ENCODE data around the gene MAP4K4. TPM values are rescaled to one million over a fixed set of nuclear protein-coding genes. Genes with fewer than 3 reads are reported as not detected.
A peak's percentile ranks its signal among the peaks of the same experiment; 100 is the strongest.

The MAP4K4 gene
- total RNA-seq, 2 experiments from 2014 or later, result 42.1 to 43.4 TPM

DNA sequence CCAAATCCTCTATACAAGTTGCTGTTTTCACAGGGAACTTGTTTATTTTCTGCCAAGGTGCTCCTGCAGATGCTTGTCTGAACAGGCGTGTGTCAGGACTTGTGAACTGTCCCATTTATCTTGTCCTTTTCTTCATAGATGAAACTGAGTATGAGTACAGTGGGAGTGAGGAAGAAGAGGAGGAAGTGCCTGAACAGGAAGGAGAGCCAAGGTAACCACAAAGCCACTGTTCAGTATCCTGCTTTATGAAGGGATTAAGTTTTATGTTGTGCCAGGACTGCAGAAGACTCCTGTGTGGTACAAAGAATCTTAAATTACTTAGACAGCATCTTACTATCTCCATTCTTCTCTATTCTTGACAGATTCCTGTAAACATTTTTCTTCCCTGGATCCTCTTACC lies 145.0 kb downstream of the MAP4K4 start:
- intact Hi-C loops (cut with micrococcal nuclease), result no loop called here
- CTCF ChIA-PET, result no interaction called here
- peaks cover 28% of the 10 kb centered on the region for H3K36me3 Mint-ChIP-seq
- H3K27me3 Mint-ChIP-seq, result no peaks in the 10 kb centered on the region
- POLR2A ChIA-PET, result no interaction called here
- H3K4me1 Mint-ChIP-seq (ENCODE audit: low read depth), result peaks cover 19% of the 10 kb centered on the region
- H3K27ac Mint-ChIP-seq, result no peak overlapping the region
- no peak for DNase-seq
- no peaks in the 10 kb centered on the region for H3K9me3 Mint-ChIP-seq
- no peak overlapping the region for H3K4me3 Mint-ChIP-seq

DNA sequence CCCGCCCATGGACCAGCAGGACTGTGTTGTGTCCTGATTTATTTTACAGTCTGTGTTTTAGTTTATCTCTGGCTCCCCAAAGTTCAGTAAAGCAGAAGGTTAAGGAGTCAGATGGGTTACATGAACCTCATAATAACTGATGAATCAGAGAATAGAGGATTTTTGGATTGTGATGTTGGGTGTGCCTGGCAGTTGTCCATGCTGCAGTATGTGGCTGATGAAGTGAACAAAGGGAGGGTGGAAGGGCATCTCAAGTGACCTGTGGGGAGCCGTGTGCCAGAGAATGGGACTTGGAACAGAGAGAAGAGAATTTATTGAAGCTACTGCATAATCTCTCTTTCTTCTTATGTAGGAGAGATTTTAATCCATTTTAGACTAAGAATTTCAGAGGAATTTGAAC lies 145.5 kb downstream of the MAP4K4 start:
- no peaks in the 10 kb centered on the region for H3K27me3 Mint-ChIP-seq
- DNase-seq, result no peak
- no peak overlapping the region for H3K4me3 Mint-ChIP-seq
- no peak overlapping the region for H3K27ac Mint-ChIP-seq
- H3K9me3 Mint-ChIP-seq, result no peaks in the 10 kb centered on the region
- CTCF ChIA-PET, result no interaction called here
- H3K36me3 Mint-ChIP-seq, result peaks cover 28% of the 10 kb centered on the region
- intact Hi-C loops (cut with micrococcal nuclease), result no loop called here
- POLR2A ChIA-PET, result no interaction called here
- H3K4me1 Mint-ChIP-seq (ENCODE audit: low read depth), result peaks cover 19% of the 10 kb centered on the region

DNA sequence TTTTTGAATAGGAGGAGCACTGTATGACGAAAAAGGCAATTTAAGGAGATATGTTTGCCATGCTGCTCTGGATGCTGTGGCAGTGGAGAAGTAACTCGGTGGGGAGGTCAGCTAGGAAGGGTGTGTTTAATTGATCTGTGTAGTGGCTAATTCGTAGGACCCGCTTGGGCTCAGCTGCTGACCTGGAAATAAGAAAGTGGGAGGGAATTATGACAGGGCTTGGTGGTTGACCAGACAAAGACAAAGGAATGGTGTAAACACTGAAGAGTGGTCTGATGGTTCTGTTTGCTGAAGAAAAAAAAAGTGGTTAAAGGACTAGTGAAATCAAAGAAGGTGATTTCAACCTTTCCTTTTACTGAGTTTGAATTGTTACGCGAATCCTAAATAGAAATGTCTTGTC lies 146.0 kb downstream of the MAP4K4 start:
- DNase-seq, result no peak
- Mint-ChIP-seq H3K36me3 (peaks cover 24% of the 10 kb centered on the region), H3K4me1 (ENCODE audit: low read depth) (peaks cover 19% of the 10 kb centered on the region), H3K9me3 (no peaks in the 10 kb centered on the region), H3K4me3 (no peak overlapping the region), H3K27me3 (no peaks in the 10 kb centered on the region), H3K27ac (no peak overlapping the region)
- CTCF ChIA-PET, result interaction anchor here (1.2 kb wide), 1 partner anchor 501 kb away, joined by 3 read pairs; no protein-coding TSS in a partner anchor
- POLR2A ChIA-PET, result no interaction called here
- intact Hi-C loops (cut with micrococcal nuclease), result no loop called here

DNA sequence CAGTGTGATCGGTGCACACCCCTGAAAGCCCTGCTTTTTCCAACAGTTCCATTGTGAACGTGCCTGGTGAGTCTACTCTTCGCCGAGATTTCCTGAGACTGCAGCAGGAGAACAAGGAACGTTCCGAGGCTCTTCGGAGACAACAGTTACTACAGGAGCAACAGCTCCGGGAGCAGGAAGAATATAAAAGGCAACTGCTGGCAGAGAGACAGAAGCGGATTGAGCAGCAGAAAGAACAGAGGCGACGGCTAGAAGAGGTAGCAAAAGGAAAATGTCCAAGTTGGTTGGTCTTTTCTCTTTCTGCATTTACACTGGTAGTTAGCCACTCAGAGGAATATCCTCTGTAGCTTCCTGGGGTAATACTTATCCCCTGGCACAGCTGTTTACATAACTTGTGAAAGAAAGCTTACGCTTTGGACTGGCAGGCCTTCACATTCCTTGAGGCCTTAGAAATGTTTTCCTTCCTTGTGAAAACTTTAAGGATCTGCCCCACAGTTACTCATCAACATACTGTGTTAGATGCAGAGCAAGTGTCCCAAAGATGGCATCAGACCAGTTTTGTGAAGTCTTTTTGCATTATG lies 146.6 kb downstream of the MAP4K4 start:
- intact Hi-C loops (cut with micrococcal nuclease), result no loop called here
- Mint-ChIP-seq H3K36me3 (peaks cover 19% of the 10 kb centered on the region), H3K27me3 (no peaks in the 10 kb centered on the region), H3K4me3 (no peak overlapping the region), H3K4me1 (ENCODE audit: low read depth) (peaks cover 19% of the 10 kb centered on the region), H3K9me3 (no peaks in the 10 kb centered on the region), H3K27ac (no peak overlapping the region)
- no peak for DNase-seq
- CTCF ChIA-PET, result interaction anchor here (1.2 kb wide), 1 partner anchor 502 kb away, joined by 3 read pairs; no protein-coding TSS in a partner anchor
- POLR2A ChIA-PET, result no interaction called here

DNA sequence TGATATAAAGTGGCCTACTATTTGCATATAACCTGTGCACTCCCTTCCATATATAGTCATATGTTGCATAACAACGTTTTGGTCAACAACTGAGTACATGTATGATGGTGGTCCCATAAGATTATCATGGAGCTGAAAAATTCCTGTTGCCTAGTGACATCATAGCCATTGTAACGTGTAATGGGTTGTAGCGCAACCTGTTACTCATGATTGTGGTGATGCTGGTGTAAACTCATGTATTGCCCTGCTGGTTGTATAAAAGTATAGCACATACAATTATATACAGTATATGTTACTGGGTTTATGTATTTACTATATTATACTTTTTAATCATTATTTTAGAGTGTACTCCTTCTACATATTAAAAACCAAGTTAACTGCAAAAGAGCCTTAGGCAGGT lies 149.5 kb downstream of the MAP4K4 start:
- Mint-ChIP-seq H3K9me3 (no peaks in the 10 kb centered on the region), H3K27me3 (no peaks in the 10 kb centered on the region), H3K36me3 (peaks cover 20% of the 10 kb centered on the region), H3K4me3 (no peak overlapping the region), H3K27ac (no peak overlapping the region), H3K4me1 (ENCODE audit: low read depth) (peaks cover 12% of the 10 kb centered on the region)
- intact Hi-C loops (cut with micrococcal nuclease), result no loop called here
- DNase-seq, result no peak
- ChIA-PET POLR2A (interaction anchor here (0.6 kb wide), 1 partner anchor 17 kb away, joined by 3 read pairs; no protein-coding TSS in a partner anchor), CTCF (interaction anchor here (0.7 to 1.7 kb wide), 7 partner anchors 11 to 505 kb away, joined by 3 to 5 read pairs (median 4); partner anchors contain the start of gene CREG2)

DNA sequence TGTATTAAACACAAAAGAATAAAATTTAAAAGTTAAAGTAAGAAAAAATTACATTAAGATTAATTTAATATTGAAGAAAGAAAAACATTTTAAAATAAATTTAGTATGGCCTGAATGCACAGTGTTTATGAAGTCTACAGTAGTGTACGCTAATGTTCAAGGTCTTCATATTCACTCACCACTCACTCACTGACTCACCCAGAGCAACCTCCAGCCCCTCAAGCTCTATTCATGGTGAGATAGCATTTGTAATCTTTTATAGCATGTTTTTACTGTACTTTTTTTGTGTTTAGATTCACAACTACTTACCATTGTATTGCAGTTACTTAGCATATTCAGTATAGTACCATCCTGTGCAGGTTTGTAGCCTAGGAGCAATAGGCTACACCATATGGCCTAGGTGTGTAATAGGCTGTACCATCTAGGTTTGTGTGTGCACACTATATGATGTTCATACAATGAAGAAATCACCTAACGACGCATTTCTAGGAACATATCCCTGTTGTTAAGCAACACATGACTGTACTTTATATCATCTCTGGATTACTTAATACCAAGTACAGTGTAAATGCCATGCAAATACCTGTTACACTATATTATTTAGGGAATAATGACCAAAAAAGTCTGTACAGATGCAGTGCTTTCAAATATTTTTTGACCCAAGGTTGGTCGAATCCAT lies 150.3 kb downstream of the MAP4K4 start:
- intact Hi-C loops (cut with micrococcal nuclease), result no loop called here
- Mint-ChIP-seq H3K4me3 (no peak overlapping the region), H3K4me1 (ENCODE audit: low read depth) (peaks cover 9% of the 10 kb centered on the region), H3K27me3 (no peaks in the 10 kb centered on the region), H3K9me3 (no peaks in the 10 kb centered on the region), H3K36me3 (peaks cover 23% of the 10 kb centered on the region), H3K27ac (no peak overlapping the region)
- no peak for DNase-seq
- POLR2A ChIA-PET, result no interaction called here
- CTCF ChIA-PET, result interaction anchor here (1.3 to 1.4 kb wide), 2 partner anchors 392 to 429 kb away, joined by 4 to 5 read pairs; no protein-coding TSS in a partner anchor

DNA sequence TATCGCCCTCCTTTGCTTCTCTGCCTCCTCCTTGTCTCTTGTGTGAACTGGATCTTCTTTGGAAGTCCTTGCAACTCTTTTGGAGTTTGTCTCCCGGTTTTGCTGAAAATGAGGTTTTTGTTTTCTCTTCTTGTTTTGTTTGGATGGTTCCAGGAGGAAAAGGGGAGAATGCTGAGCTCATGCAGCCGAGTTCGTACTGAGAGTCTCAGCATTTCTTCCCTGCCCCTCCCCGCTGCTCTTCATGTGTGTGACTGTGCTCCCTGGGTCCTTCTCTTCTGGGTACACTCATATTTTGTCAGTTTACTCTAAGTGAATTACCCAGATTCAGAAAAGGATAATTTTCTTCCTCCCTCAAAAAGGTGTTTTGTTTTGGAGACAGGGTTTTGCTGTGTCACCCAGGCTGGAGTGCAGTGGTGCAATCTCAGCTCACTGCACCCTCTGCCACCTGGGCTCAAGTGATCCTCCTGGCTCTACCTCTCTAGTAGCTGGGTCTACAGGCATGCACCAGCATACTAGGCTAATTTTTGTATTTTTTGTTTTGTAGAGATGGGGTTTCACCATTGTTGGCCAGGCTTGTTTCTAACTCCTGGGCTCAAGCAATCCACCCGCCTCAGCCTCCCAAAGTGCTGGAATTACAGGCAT lies 151.4 kb downstream of the MAP4K4 start:
- ChIA-PET CTCF (interaction anchor here (0.9 to 1.2 kb wide), 3 partner anchors 10 to 392 kb away, joined by 4 read pairs; no protein-coding TSS in a partner anchor), POLR2A (no interaction called here)
- no peak for DNase-seq
- H3K27me3 Mint-ChIP-seq, result no peaks in the 10 kb centered on the region
- peaks cover 13% of the 10 kb centered on the region for H3K4me1 Mint-ChIP-seq (ENCODE audit: low read depth)
- H3K36me3 Mint-ChIP-seq, result peaks cover 20% of the 10 kb centered on the region
- no peak overlapping the region for H3K4me3 Mint-ChIP-seq
- no peak overlapping the region for H3K27ac Mint-ChIP-seq
- intact Hi-C loops (cut with micrococcal nuclease), result no loop called here
- H3K9me3 Mint-ChIP-seq, result no peaks in the 10 kb centered on the region

DNA sequence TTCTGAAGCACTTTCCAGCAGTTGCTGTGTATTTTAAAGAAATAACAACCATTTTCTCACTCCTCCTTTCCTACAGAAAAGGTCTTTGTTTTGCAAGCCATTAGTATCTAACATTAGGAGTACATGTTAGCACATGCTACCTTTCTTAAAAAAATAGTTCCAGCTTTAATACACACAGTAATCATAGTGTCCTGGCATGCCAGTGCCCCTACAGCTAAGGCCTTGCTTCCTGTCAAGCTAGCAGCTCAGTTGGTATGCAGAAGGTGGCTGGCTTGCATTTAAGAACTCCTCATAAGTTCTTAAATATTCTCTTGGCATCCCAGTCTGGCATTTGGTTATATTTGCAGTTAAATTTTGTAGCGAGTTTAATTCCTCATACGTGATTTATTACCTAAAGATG lies 152.9 kb downstream of the MAP4K4 start:
- Mint-ChIP-seq H3K27ac (no peak overlapping the region), H3K9me3 (no peaks in the 10 kb centered on the region), H3K4me3 (no peak overlapping the region), H3K27me3 (no peaks in the 10 kb centered on the region), H3K36me3 (peaks cover 17% of the 10 kb centered on the region), H3K4me1 (ENCODE audit: low read depth) (peaks cover 13% of the 10 kb centered on the region)
- no peak for DNase-seq
- ChIA-PET CTCF (interaction anchor here (0.7 to 2.2 kb wide), 5 partner anchors 19 to 598 kb away, joined by 3 to 8 read pairs (median 4); no protein-coding TSS in a partner anchor), POLR2A (no interaction called here)
- intact Hi-C loops (cut with micrococcal nuclease), result no loop called here

DNA sequence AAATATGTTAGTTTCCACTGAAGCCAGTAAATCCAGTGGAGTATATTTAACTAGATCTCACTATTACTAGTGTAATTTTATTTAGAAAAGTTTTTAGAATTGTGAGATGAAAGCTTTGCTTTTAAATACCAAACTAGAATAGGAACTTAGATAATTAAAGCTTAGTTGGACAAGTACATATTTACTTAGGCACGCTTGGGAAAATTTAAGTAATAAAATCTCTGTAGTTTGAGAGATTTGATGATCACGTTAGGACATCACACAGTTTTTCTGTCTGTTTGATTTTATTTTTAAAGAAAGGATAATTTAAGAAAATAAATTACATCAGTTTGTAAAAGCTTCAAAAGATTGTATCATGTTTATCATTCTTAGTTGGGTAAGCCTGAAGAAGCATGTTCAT lies 153.5 kb downstream of the MAP4K4 start:
- H3K27ac Mint-ChIP-seq, result no peak overlapping the region
- H3K36me3 Mint-ChIP-seq, result peaks cover 16% of the 10 kb centered on the region
- no peaks in the 10 kb centered on the region for H3K9me3 Mint-ChIP-seq
- no peak overlapping the region for H3K4me3 Mint-ChIP-seq
- DNase-seq, result no peak
- H3K4me1 Mint-ChIP-seq (ENCODE audit: low read depth), result peaks cover 13% of the 10 kb centered on the region
- ChIA-PET CTCF (interaction anchor here (0.7 to 2.2 kb wide), 8 partner anchors 20 to 597 kb away, joined by 3 to 8 read pairs (median 4); partner anchors contain the start of gene CREG2), POLR2A (no interaction called here)
- intact Hi-C loops (cut with micrococcal nuclease), result no loop called here
- H3K27me3 Mint-ChIP-seq, result no peaks in the 10 kb centered on the region

DNA sequence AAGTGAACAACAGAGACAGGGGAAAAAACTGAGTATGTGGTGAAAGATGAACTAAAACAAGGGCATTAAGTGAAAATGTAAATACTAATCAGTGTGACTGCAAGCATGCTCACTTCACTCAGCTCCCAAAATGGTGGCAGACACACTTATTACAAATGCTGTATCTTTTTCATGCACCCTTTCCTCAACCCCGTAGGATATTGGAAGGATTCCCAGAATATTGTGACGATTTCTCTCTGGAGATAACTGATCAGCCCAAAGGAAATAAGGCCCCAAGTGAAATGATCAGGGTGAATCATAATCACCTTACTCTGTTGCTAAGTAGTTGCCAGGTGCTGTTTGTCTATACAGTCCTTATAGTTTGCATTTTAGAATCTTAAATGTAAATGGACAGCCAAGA lies 155.3 kb downstream of the MAP4K4 start:
- ChIA-PET POLR2A (no interaction called here), CTCF (interaction anchor here (2.2 kb wide), 1 partner anchor 21 kb away, joined by 8 read pairs; no protein-coding TSS in a partner anchor)
- H3K27me3 Mint-ChIP-seq, result no peaks in the 10 kb centered on the region
- H3K9me3 Mint-ChIP-seq, result no peaks in the 10 kb centered on the region
- H3K36me3 Mint-ChIP-seq, result peaks cover 15% of the 10 kb centered on the region
- intact Hi-C loops (cut with micrococcal nuclease), result no loop called here
- H3K4me3 Mint-ChIP-seq, result no peak overlapping the region
- peaks cover 8% of the 10 kb centered on the region for H3K4me1 Mint-ChIP-seq (ENCODE audit: low read depth)
- peak overlapping the region; percentile 10 for H3K27ac Mint-ChIP-seq
- no peak for DNase-seq

DNA sequence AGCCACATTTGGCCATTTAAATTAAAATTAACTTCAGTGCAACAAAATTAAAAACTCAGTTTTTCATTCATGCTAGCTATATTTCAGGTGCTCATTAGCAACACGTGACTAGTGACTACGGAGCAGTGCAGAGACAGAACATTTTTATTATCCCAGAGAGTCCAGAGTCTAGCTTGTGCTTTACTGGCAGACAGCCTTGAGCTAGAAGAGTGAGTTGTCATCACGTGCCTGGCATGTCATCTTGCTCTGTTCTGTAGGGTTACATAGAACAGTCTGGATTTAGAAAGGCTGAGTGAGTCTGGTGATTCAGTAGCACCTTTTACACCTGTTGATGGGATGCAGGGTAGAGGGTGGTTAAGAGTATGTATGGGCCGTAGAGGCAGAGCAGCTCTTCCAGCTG lies 157.4 kb downstream of the MAP4K4 start:
- CTCF ChIA-PET, result interaction anchor here (1.6 kb wide), 1 partner anchor 29 kb away, joined by 5 read pairs; no protein-coding TSS in a partner anchor
- H3K27ac Mint-ChIP-seq, result no peak overlapping the region
- peaks cover 8% of the 10 kb centered on the region for H3K4me1 Mint-ChIP-seq (ENCODE audit: low read depth)
- POLR2A ChIA-PET, result no interaction called here
- peaks cover 17% of the 10 kb centered on the region for H3K36me3 Mint-ChIP-seq
- H3K4me3 Mint-ChIP-seq, result no peak overlapping the region
- intact Hi-C loops (cut with micrococcal nuclease), result no loop called here
- H3K27me3 Mint-ChIP-seq, result no peaks in the 10 kb centered on the region
- DNase-seq, result no peak
- H3K9me3 Mint-ChIP-seq, result no peaks in the 10 kb centered on the region

DNA sequence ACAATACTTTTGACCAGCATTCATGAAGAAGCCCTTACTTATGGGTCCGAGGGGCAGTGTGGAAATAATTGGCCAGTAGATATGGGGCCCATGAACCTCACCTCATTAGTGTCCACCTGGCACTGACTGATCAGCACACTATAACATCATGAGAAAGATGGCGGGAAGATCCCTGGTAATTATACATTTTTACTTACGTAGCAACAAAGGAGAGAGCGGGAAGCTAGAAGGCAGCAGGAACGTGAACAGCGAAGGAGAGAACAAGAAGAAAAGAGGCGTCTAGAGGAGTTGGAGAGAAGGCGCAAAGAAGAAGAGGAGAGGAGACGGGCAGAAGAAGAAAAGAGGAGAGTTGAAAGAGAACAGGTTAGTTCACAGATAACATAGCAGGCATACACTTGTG lies 158.3 kb downstream of the MAP4K4 start:
- Mint-ChIP-seq H3K27me3 (no peaks in the 10 kb centered on the region), H3K36me3 (peaks cover 22% of the 10 kb centered on the region), H3K27ac (no peak overlapping the region), H3K4me3 (no peak overlapping the region), H3K4me1 (ENCODE audit: low read depth) (peaks cover 8% of the 10 kb centered on the region), H3K9me3 (no peaks in the 10 kb centered on the region)
- ChIA-PET CTCF (no interaction called here), POLR2A (no interaction called here)
- no peak for DNase-seq
- intact Hi-C loops (cut with micrococcal nuclease), result no loop called here

All from activated CD4-positive, alpha-beta memory T cell treated with anti-CD3 and anti-CD28 coated beads for 36 hours (primary cell).